Mesodermal cell (in vitro differentiated cells): ENCODE data around the gene GNB4.

Experiments
- H3K27ac ChIP-seq: 2 replicates; pipeline ENCODE4 v1.7.0; 2013; ENCODE audit warnings: mild to moderate bottlenecking, low read depth, low read length, moderate library complexity; ENCODE audit not compliant: severe bottlenecking
- H3K36me3 ChIP-seq: 2 replicates; pipeline ENCODE4 v1.7.1; 2013; ENCODE audit warnings: mild to moderate bottlenecking, low read length, moderate library complexity; ENCODE audit not compliant: control insufficient read depth, insufficient read depth
- H3K4me1 ChIP-seq: one replicate; pipeline ENCODE4 v1.7.1; 2013; ENCODE audit warnings: mild to moderate bottlenecking, low read length; ENCODE audit not compliant: insufficient read depth, control insufficient read depth, poor library complexity, severe bottlenecking
- H3K4me3 ChIP-seq: 2 replicates; pipeline ENCODE4 v1.7.0; 2013; ENCODE audit warnings: low read length, control low read depth, mild to moderate bottlenecking; ENCODE audit not compliant: insufficient read depth, poor library complexity, severe bottlenecking; ENCODE audit errors: extremely low read depth
- H3K9me3 ChIP-seq: 2 replicates; pipeline ENCODE4 v1.7.1; 2013; ENCODE audit warnings: mild to moderate bottlenecking, low read length, moderate library complexity; ENCODE audit not compliant: control insufficient read depth
- WGBS, 2 experiments: methylation state at CpG; one replicate each; pipeline ENCODE4 v1.1.5; 2013; ENCODE audit warnings: missing lambda C conversion rate in 2 of 2; ENCODE audit not compliant: insufficient coverage in 2 of 2; 5-methylcytosine and 5-hydroxymethylcytosine counted together

Gene GNB4

DNA sequence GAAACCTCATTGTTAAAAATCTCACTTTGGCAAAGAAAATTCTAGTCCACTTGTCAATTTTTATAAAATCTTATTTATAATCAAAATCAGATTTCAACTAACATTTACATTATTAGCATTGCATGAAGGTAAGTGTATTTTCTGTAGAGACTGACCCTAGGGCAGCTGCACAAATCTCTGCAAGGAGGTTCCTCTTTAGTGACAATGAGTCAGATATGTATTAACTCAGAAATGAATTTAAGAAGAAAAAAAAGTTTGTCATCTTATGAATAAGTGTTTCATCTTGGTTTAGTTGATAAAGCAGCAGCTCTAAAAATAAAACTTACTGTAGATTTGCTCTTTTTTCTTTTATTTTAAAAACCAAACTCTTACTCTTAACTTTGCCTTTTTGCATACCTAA, 9.0 kb upstream of the GNB4 start:
- Histone ChIP-seq H3K27ac (no peak overlapping the region), H3K36me3 (no peaks in the 10 kb centered on the region), H3K9me3 (no peaks in the 10 kb centered on the region), H3K4me3 (no peak overlapping the region), H3K4me1 (no peaks in the 10 kb centered on the region)

DNA sequence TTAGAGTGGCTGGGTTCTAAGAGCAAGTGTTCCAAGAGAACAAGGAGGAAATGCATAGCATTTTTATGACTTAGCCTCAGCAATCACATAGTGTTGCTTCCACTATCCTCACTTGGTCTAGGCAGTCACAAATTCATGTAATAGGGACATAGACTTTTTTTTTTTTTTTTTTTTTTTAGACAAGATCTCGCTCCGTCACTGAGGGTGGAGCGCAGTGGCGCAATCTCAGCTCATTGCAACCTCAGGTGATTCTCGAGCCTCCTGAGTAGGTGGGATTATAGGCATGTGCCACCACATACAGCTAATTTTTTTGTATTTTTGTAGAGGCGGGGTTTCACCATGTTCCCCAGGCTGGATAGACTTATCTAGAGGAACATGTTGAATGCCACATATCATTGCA, 4.7 kb upstream of the GNB4 start:
- no peaks in the 10 kb centered on the region for H3K36me3 ChIP-seq
- no peaks in the 10 kb centered on the region for H3K9me3 ChIP-seq
- peaks cover 9% of the 10 kb centered on the region for H3K4me1 ChIP-seq
- no peak overlapping the region for H3K27ac ChIP-seq
- H3K4me3 ChIP-seq, result no peak overlapping the region
- WGBS, 2 experiments, result no CpG with 5 or more reads among the region's 6 CpGs

- no peak overlapping the region for H3K27ac ChIP-seq
- no peaks in the 10 kb centered on the region for H3K9me3 ChIP-seq
- 100% methylated on average over 1 of the region's 1 CpG; no CpG with 5 or more reads in 1 of the 2 experiments for WGBS, 2 experiments
- H3K4me3 ChIP-seq, result no peak overlapping the region
- H3K4me1 ChIP-seq, result peaks cover 9% of the 10 kb centered on the region
- no peaks in the 10 kb centered on the region for H3K36me3 ChIP-seq
These were observed 3.6 kb upstream of the GNB4 start for GRCh38 chr3:179454887-179455286.

DNA sequence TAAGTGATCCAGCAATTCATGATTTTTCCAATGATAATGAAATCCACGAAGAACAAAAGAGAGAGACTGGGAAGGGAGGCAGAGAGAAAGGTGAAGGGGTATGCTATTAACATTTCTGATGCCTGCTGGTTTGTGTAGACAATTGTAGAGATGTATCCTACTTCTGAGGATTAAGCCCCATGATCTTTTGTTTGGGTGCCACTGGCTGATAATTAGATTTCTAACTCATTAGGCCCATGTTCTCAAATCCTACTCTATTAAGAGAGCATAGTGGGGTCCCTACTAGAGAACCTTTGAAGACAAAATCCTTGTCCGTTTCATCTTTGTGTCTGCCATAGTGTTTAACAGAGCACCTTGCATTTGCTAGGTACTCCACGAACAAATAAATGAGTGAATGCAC, 2.7 kb upstream of the GNB4 start:
- Histone ChIP-seq H3K27ac (no peak overlapping the region), H3K9me3 (no peaks in the 10 kb centered on the region), H3K36me3 (no peaks in the 10 kb centered on the region), H3K4me3 (no peak overlapping the region), H3K4me1 (peaks cover 12% of the 10 kb centered on the region)
- 62 to 80% methylated on average over 1 to 2 of the region's 3 CpGs for WGBS, 2 experiments

GRCh38 chr3:179452872-179453271, 1.6 kb upstream of the GNB4 start:
- WGBS, 2 experiments, result 92 to 94% methylated on average over 3 to 6 of the region's 8 CpGs
- H3K9me3 ChIP-seq, result no peaks in the 10 kb centered on the region

DNA sequence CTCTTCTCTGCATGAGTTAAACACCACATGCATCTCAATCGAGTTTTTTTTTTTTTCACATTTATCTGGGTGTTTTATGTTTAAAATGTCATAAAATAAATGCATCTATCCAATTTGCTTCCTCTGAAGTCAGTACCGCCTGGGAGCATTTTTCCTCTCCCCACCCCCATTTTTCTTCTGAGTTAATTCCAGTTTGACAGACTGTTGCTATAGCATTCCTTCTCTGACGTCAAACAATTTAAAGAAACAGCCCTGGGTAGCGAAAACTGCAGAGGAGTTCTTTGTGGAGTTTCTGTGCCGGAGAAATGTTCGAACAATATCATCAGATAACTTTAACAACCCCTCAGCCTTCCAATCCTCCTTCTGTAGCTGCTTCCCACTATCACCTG, 900 bp upstream of the GNB4 start:
- 20% methylated on average over 1 of the region's 6 CpGs; no CpG with 5 or more reads in 1 of the 2 experiments for WGBS, 2 experiments
- Histone ChIP-seq H3K36me3 (peaks cover 6% of the 10 kb centered on the region), H3K9me3 (no peaks in the 10 kb centered on the region), H3K4me3 (peak overlapping the region; percentile 69), H3K4me1 (peaks cover 12% of the 10 kb centered on the region), H3K27ac (peak overlapping the region; percentile 96)

More at GRCh38 chr3:179452872-179453271, 1.6 kb upstream of the GNB4 start:
- Histone ChIP-seq H3K36me3 (no peaks in the 10 kb centered on the region), H3K4me1 (peaks cover 12% of the 10 kb centered on the region), H3K4me3 (no peak overlapping the region), H3K27ac (no peak overlapping the region)

GRCh38 chr3:179450901-179451264, 387 bp downstream of the GNB4 start:
- H3K4me1 ChIP-seq, result peaks cover 12% of the 10 kb centered on the region
- 0 to 1% methylated on average over 7 to 30 of the region's 43 CpGs for WGBS, 2 experiments
- no peaks in the 10 kb centered on the region for H3K9me3 ChIP-seq
- H3K27ac ChIP-seq, result peak overlapping the region; percentile 96
- peaks cover 13% of the 10 kb centered on the region for H3K36me3 ChIP-seq
- peak overlapping the region; percentile 69 for H3K4me3 ChIP-seq

DNA sequence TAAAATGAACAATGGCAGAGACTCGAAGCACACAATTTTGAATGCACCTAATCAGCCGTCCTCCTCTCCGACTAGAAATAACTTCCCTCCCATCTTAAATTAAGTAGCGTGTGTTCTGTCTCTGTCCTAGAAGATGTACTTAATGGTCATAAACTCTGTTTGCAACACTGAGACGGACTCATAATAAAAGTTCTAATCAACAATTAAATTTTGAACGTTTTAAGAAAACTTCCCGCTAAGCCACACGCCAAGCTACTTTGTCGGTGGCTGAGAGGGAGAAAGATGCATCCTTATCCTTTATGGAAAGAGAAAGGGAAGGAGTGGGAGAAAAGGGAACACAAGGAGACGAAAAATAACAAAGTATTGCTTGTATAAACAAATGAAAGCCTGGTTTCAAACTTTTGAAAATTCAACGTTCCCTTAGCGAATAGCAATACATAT, 989 bp downstream of the GNB4 start:
- H3K27ac ChIP-seq, result no peak overlapping the region
- no peaks in the 10 kb centered on the region for H3K9me3 ChIP-seq
- WGBS, 2 experiments, result 7% methylated on average over 8 of the region's 12 CpGs; no CpG with 5 or more reads in 1 of the 2 experiments

DNA sequence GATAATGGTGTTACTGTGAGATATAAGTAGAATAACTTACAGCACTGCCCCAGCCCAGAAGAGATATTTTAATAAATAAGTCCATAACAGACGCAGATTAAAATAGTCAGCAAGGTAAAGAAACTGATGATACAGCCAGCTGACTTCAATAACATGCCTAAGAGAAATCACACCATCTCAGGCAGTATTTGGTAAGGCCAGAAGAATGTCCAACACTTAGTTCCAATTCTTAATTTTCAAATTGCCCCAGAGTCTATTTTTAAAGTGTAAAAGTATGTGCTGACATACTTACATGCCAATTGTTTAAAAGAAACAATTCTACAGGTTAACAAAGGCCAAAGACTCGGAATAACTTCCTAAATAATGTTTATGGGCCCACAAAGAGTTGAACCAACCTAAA, 1.6 kb downstream of the GNB4 start:
- no peaks in the 10 kb centered on the region for H3K9me3 ChIP-seq
- H3K36me3 ChIP-seq, result peaks cover 18% of the 10 kb centered on the region
- WGBS, 2 experiments, result 100% methylated on average over 1 of the region's 2 CpGs; no CpG with 5 or more reads in 1 of the 2 experiments
- H3K27ac ChIP-seq, result no peak overlapping the region
- peaks cover 12% of the 10 kb centered on the region for H3K4me1 ChIP-seq
- H3K4me3 ChIP-seq, result peak overlapping the region; percentile 69

More for the DNA sequence above, 989 bp downstream of the GNB4 start:
- Histone ChIP-seq H3K4me3 (peak overlapping the region; percentile 69), H3K36me3 (peaks cover 18% of the 10 kb centered on the region), H3K4me1 (peaks cover 12% of the 10 kb centered on the region)

DNA sequence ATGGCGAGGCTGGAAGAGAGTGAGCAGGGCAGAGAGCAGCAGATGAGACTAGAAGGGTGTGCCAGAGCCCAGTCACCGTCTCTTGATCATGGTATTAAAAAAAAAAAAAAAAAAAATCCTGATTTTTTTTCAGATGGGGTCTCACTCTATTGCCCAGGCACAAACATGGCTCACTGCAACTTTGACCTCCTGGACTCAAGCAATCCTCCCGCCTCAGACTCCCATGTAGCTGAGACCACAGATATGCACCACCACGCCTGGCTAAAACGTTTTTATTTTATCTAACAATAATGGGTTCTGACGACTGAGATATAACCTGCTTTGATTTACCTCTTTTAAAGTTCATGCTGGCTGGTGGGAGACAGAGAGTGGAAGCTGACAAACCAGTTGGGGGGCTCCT, 4.0 kb downstream of the GNB4 start:
- Histone ChIP-seq H3K27ac (no peak overlapping the region), H3K36me3 (peaks cover 24% of the 10 kb centered on the region), H3K4me3 (no peak overlapping the region), H3K4me1 (peaks cover 4% of the 10 kb centered on the region), H3K9me3 (no peaks in the 10 kb centered on the region)
- 87 to 100% methylated on average over 4 of the region's 6 CpGs for WGBS, 2 experiments

GRCh38 chr3:179446501-179446900, 4.8 kb downstream of the GNB4 start:
- 56 to 70% methylated on average over 3 to 5 of the region's 7 CpGs for WGBS, 2 experiments
- H3K9me3 ChIP-seq, result no peaks in the 10 kb centered on the region
- H3K36me3 ChIP-seq, result peaks cover 24% of the 10 kb centered on the region
- no peak overlapping the region for H3K27ac ChIP-seq
- H3K4me3 ChIP-seq, result no peak overlapping the region
- peaks cover 3% of the 10 kb centered on the region for H3K4me1 ChIP-seq
